Stomach (tissue), 9 donors: Measurements from ENCODE around the gene NELFCD. TPM values are rescaled to one million over a fixed set of nuclear protein-coding genes. Genes with fewer than 3 reads are reported as not detected.
A peak's percentile ranks its signal among the peaks of the same experiment; 100 is the strongest.

Experiments
- DNase-seq, 2 donors: peaks; one replicate each; pipeline versions ENCODE4 v3.0.0 to v3.0.0-alpha.2; 2013 to 2019
- H3K27ac ChIP-seq, 5 donors: fragments of 200-600 bp in 4 of 5; sonication (generic) in 4 of 5; one replicate each; pipeline ENCODE4 v1.5.1; 2013 to 2019; ENCODE audit warnings: mild to moderate bottlenecking in 1 of 5, moderate library complexity in 1 of 5
- H3K27me3 ChIP-seq, 3 donors: fragments of 200-600 bp; sonication (generic); one replicate each; pipeline ENCODE4 v1.5.1; 2017 to 2019; ENCODE audit warnings: mixed run types in 1 of 3
- H3K36me3 ChIP-seq, 4 donors: fragments of 200-600 bp; sonication (generic); 1 replicate in 3 of 4; 2 replicates in 1 of 4; pipeline ENCODE4 v1.5.1; 2016 to 2019
- H3K4me1 ChIP-seq, 4 donors: fragments of 200-600 bp; sonication (generic); one replicate each; pipeline ENCODE4 v1.5.1; 2016 to 2019
- H3K4me3 ChIP-seq, 4 donors: fragments of 200-600 bp; sonication (generic) in 3 of 4; one replicate each; pipeline ENCODE4 v1.5.1; 2016 to 2019; ENCODE audit warnings: mild to moderate bottlenecking in 1 of 4
- H3K9me3 ChIP-seq, 4 donors: fragments of 200-600 bp; sonication (generic); one replicate each; pipeline ENCODE4 v1.5.1; 2016 to 2019
- CTCF ChIP-seq, 7 experiments: fragments of 450-650 bp in 4 of 7; fragments of 200-600 bp in 3 of 7; sonication (generic) in 3 of 7; IDR thresholded peaks; one replicate each; pipeline ENCODE4 v1.5.1; 2016 to 2019; ENCODE audit warnings: antibody characterized with exemption in 7 of 7, control low read depth in 2 of 7, mild to moderate bottlenecking in 1 of 7
- EP300 ChIP-seq: sonication (generic); formaldehyde crosslinking; IDR thresholded peaks from one replicate; pipeline ENCODE4 v1.6.1; 2017; ENCODE audit warnings: antibody characterized with exemption
- POLR2A ChIP-seq, 4 donors: fragments of 450-650 bp; IDR thresholded peaks; one replicate each; pipeline ENCODE4 v1.6.1; 2016; ENCODE audit warnings: antibody characterized with exemption in 4 of 4, control low read depth in 2 of 4, mild to moderate bottlenecking in 1 of 4, moderate library complexity in 1 of 4
- POLR2AphosphoS5 ChIP-seq, 3 donors: sonication (generic); formaldehyde crosslinking; IDR thresholded peaks; one replicate each; pipeline ENCODE4 v1.6.1; 2016; ENCODE audit warnings: antibody characterized with exemption in 3 of 3
- WGBS, 5 donors: extraction: QIAGEN DNeasy Blood & Tissue Kit in 3 of 5; methylation state at CpG; one replicate each; pipeline versions ENCODE4 v1.1.5 to v1.1.7; 2013 to 2018; 5-methylcytosine and 5-hydroxymethylcytosine counted together
- intact Hi-C: fragments of 100-400 bp; cut with DNase I; formaldehyde crosslinking; loops from one replicate; pipeline ENCODE4 v1.15.1; 2023; ENCODE audit warnings: low total_unique reads
- polyA plus RNA-seq, 3 donors: library from polyadenylated mRNA; stranded (reverse); fragments of 200-250 nt; gene quantifications; one replicate each; pipeline ENCODE4 v1.2.3, GENCODE V29; 2013
- total RNA-seq, 5 donors: library from RNA; depleted of rRNA; stranded (reverse); fragments of >200 nt; gene quantifications; one replicate each; pipeline versions ENCODE4 v1.1.0 to v1.2.3, GENCODE V29; 2014 to 2016
- donor health status: healthy with polysubstance abuse.
- donor health status: Bipolar disorder and iron deficiency.
- donor health status: healthy.

NELFCD gene
- total and polyA plus RNA-seq, 8 donors = 20.9 to 59.5 (median 41.2) TPM

GRCh38 chr20:59032713-59033059 is 51.6 kb downstream of the NELFCD start:
- Histone ChIP-seq H3K27me3 (no peaks in the 10 kb centered on the region), H3K4me1 (peaks cover 32 to 47% (median 43%) of the 10 kb centered on the region in 4 donors), H3K4me3 (peak overlapping the region; percentile 78 to 85 (median 82)), H3K36me3 (peaks cover 35 to 66% (median 59%) of the 10 kb centered on the region in 4 donors), H3K27ac (peak overlapping the region; percentile 88 to 94 (median 91)), H3K9me3 (no peaks in the 10 kb centered on the region)
- no peak for DNase-seq
- intact Hi-C loops = no loop called here
- WGBS, 5 donors = 1 to 5% (median 2%) methylated on average over 10 to 13 of the region's 13 CpGs
- TF ChIP-seq CTCF (IDR thresholded peaks at IDR 0.05) (peak in 1 of 7 experiments; percentile 15), EP300 (no peak)

GRCh38 chr20:59033093-59033492 is 52.0 kb downstream of the NELFCD start:
- no peaks in the 10 kb centered on the region for H3K9me3 ChIP-seq
- H3K27me3 ChIP-seq = no peaks in the 10 kb centered on the region
- H3K4me1 ChIP-seq = peaks cover 32 to 43% (median 39%) of the 10 kb centered on the region in 4 donors
- H3K27ac ChIP-seq = peak overlapping the region in 4 of 5 donors; percentile 91 to 94 (median 92)
- peak overlapping the region in 3 of 4 donors; percentile 78 to 85 (median 80) for H3K4me3 ChIP-seq
- DNase-seq = no peak
- H3K36me3 ChIP-seq = peaks cover 40 to 66% (median 59%) of the 10 kb centered on the region in 4 donors
- 95 to 100% (median 98%) methylated on average over 1 of the region's 1 CpG for WGBS, 5 donors
- intact Hi-C loops = no loop called here
- TF ChIP-seq EP300 (no peak), POLR2AphosphoS5 (IDR thresholded peaks at IDR 0.05) (no peak), CTCF (IDR thresholded peaks at IDR 0.05) (no peak), POLR2A (IDR thresholded peaks at IDR 0.05) (no peak)

- peaks cover 27 to 37% (median 34%) of the 10 kb centered on the region in 4 donors for H3K4me1 ChIP-seq
- H3K27ac ChIP-seq = no peak overlapping the region
- H3K27me3 ChIP-seq = no peaks in the 10 kb centered on the region
- H3K4me3 ChIP-seq = no peak overlapping the region
- no peaks in the 10 kb centered on the region for H3K9me3 ChIP-seq
- intact Hi-C loops = no loop called here
- TF ChIP-seq EP300 (no peak), POLR2AphosphoS5 (IDR thresholded peaks at IDR 0.05) (no peak), POLR2A (IDR thresholded peaks at IDR 0.05) (no peak), CTCF (IDR thresholded peaks at IDR 0.05) (no peak)
- 74 to 87% (median 85%) methylated on average over 2 of the region's 2 CpGs for WGBS, 5 donors
- no peak for DNase-seq
- peaks cover 41 to 66% (median 56%) of the 10 kb centered on the region in 4 donors for H3K36me3 ChIP-seq
Observed at GRCh38 chr20:59033616-59034165, 52.6 kb downstream of the NELFCD start.

GRCh38 chr20:59035381-59035780 is 54.3 kb downstream of the NELFCD start:
- no peak for TF ChIP-seq CTCF (IDR thresholded peaks at IDR 0.05)

More at GRCh38 chr20:59035381-59035780, 54.3 kb downstream of the NELFCD start:
- Histone ChIP-seq H3K4me1 (peaks cover 18 to 37% (median 30%) of the 10 kb centered on the region in 4 donors), H3K9me3 (no peaks in the 10 kb centered on the region), H3K27ac (no peak overlapping the region), H3K36me3 (peaks cover 33 to 57% (median 45%) of the 10 kb centered on the region in 4 donors), H3K4me3 (no peak overlapping the region), H3K27me3 (no peaks in the 10 kb centered on the region)
- intact Hi-C loops = no loop called here
- WGBS, 5 donors = 94 to 97% (median 96%) methylated on average over 3 of the region's 3 CpGs
- no peak for DNase-seq
